K562 (cell line): ENCODE results near the gene MBNL2. TPM values are rescaled to one million over a fixed set of nuclear protein-coding genes. Genes with fewer than 3 reads are reported as not detected.

Experiments used
- FIP1L1 ChIP-seq: fragments of 200-400 bp; formaldehyde crosslinking; IDR thresholded peaks from 2 replicates; pipeline ENCODE4 v1.6.1; 2018; ENCODE audit warnings: mild to moderate bottlenecking, low read depth, low read length; ENCODE audit not compliant: poor library complexity, severe bottlenecking
- GATA2 ChIP-seq: sonication (generic); formaldehyde crosslinking; IDR thresholded peaks from 2 replicates; pipeline ENCODE4 v1.4.0; 2020; ENCODE audit warnings: mild to moderate bottlenecking, missing genetic modification reagents
- MEF2D ChIP-seq: conservative IDR thresholded peaks from 2 replicates; pipeline ENCODE4 v1.6.1; 2016; ENCODE audit warnings: low read depth, missing genetic modification characterization, missing compliant biosample characterization
- MGA ChIP-seq: fragments of 450-650 bp; IDR thresholded peaks from 2 replicates; pipeline ENCODE4 v1.6.1; 2016; ENCODE audit warnings: mild to moderate bottlenecking, moderate library complexity
- MYC ChIP-seq, 2 experiments: fragments of 250-450 bp in 1 of 2; sonication (Bioruptor Pico) in 1 of 2; IDR thresholded peaks; 2 replicates each; pipeline versions ENCODE4 v1.5.1 to v1.6.1; 2012 to 2021; ENCODE audit warnings: low read depth in 2 of 2, borderline replicate concordance in 1 of 2, improper control_type of control experiment in 1 of 2, low read length in 1 of 2, mild to moderate bottlenecking in 1 of 2, moderate library complexity in 1 of 2
- SMAD1 ChIP-seq: fragments of 150-350 bp; IDR thresholded peaks from 2 replicates; pipeline ENCODE4 v1.6.1; 2014; ENCODE audit warnings: low read length, low read depth; ENCODE audit not compliant: partially characterized antibody
- TAF7 ChIP-seq: fragments of 450-650 bp; IDR thresholded peaks from 2 replicates; pipeline ENCODE4 v1.6.1; 2016; ENCODE audit warnings: missing genetic modification characterization, missing compliant biosample characterization
- ZNF583 ChIP-seq: fragments of 250-450 bp; sonication (Bioruptor Pico); IDR thresholded peaks from 2 replicates; pipeline ENCODE4 v1.4.0; 2020
- ZNF639 ChIP-seq, 2 experiments: fragments of 200-800 bp in 1 of 2; sonication (Bioruptor generic) in 1 of 2; sonication (generic) in 1 of 2; formaldehyde crosslinking in 1 of 2; IDR thresholded peaks in 1 of 2; conservative IDR thresholded peaks in 1 of 2; 2 replicates each; pipeline versions ENCODE4 v1.5.0 to v1.6.1; 2016 to 2020; ENCODE audit warnings: missing compliant biosample characterization in 1 of 2, missing genetic modification characterization in 1 of 2, missing genetic modification reagents in 1 of 2
- ZNF764 ChIP-seq: fragments of 250-450 bp; sonication (Bioruptor Pico); IDR thresholded peaks from 2 replicates; pipeline ENCODE4 v1.4.0; 2020; ENCODE audit warnings: low read depth, mild to moderate bottlenecking, moderate library complexity
- polyA plus RNA-seq, 8 experiments: library from polyadenylated mRNA; depleted of rRNA in 4 of 8; stranded (reverse) in 5 of 8; unstranded in 3 of 8; fragments of >200 nt; fragmentation: Nextera tagmentation in 2 of 8; fragmentation: Illumina TruSeq in 1 of 8; extraction: Ambion mirVana in 2 of 8; extraction: Trizol in 1 of 8; gene quantifications; 2 replicates each; pipeline versions ENCODE4 v1.2.1 to v1.2.3, GENCODE V29; 2011 to 2014; ENCODE audit warnings: inconsistent platforms in 1 of 8, missing spikeins in 1 of 8
- total RNA-seq, 7 experiments: library from RNA; depleted of rRNA in 6 of 7; stranded (reverse); fragments of >200 nt in 6 of 7; fragmentation: Illumina TruSeq in 2 of 7; extraction: Trizol in 2 of 7; gene quantifications; 2 replicates each; pipeline versions ENCODE4 v1.2.1 to v1.2.3, GENCODE V29; 2011 to 2021; ENCODE audit warnings: low replicate concordance in 1 of 7

The MBNL2 gene
- total and polyA plus RNA-seq, 9 of the 15 experiments (the other 6 are each of a cell fraction or from before 2014, with no cell fraction given): 7.0 to 24.8 (median 13.8) TPM

GRCh38 chr13:97259798-97260714 is 37.9 kb downstream of the MBNL2 start (continued):
- TF ChIP-seq GATA2 (CRISPR knock-in tag): peak; percentile 71; the same call in 1 of the 2 replicates
- TF ChIP-seq SMAD1: peak; percentile 66
- peak; percentile 87 for TF ChIP-seq MYC (IDR thresholded peaks at IDR 0.05; ENCODE audit: low read depth, low read length)
- no peak for TF ChIP-seq MYC (CRISPR knock-in tag; IDR thresholded peaks at IDR 0.05; ENCODE audit: borderline replicate concordance, low read depth)
- TF ChIP-seq ZNF639 (CRISPR knock-in tag; conservative IDR thresholded peaks at IDR 0.05 in 1 of 2, IDR thresholded peaks at IDR 0.05 in 1 of 2): no peak
- 0 out of 2 replicates have a peak, but pooled peaks have one; percentile 61 for TF ChIP-seq MEF2D (tag)
- TF ChIP-seq TAF7 (tag): no peak
- no peak for TF ChIP-seq ZNF764
- TF ChIP-seq MGA: peak; percentile 52; the same call in 1 of the 2 replicates
- TF ChIP-seq ZNF583 (CRISPR knock-in tag): peak; percentile 57; the same call in 1 of the 2 replicates
- no peak for TF ChIP-seq FIP1L1
